Thyroid gland (tissue), 4 donors: Measurements from ENCODE around the gene NR3C2. TPM values are rescaled to one million over a fixed set of nuclear protein-coding genes. Genes with fewer than 3 reads are reported as not detected.
A peak's percentile ranks its signal among the peaks of the same experiment; 100 is the strongest.

Experiments used
- DNase-seq, 2 donors: peaks; one replicate each; pipeline ENCODE4 v3.0.0-alpha.2; 2019
- H3K27ac ChIP-seq, 3 donors: fragments of 200-600 bp; sonication (generic); 1 replicate in 2 of 3; 2 replicates in 1 of 3; pipeline ENCODE4 v1.5.1; 2016 to 2019; ENCODE audit warnings: mild to moderate bottlenecking in 1 of 3, moderate library complexity in 1 of 3
- H3K27me3 ChIP-seq: fragments of 200-600 bp; sonication (generic); one replicate; pipeline ENCODE4 v1.5.1; 2019
- H3K36me3 ChIP-seq, 2 donors: fragments of 200-600 bp; sonication (generic); one replicate each; pipeline ENCODE4 v1.5.1; 2016 to 2019
- H3K4me1 ChIP-seq, 2 donors: fragments of 200-600 bp; sonication (generic); one replicate each; pipeline ENCODE4 v1.5.1; 2017 to 2019
- H3K4me3 ChIP-seq, 3 donors: fragments of 200-600 bp; sonication (generic); replicated peaks in 1 of 3; 1 replicate in 2 of 3; 2 replicates in 1 of 3; pipeline ENCODE4 v1.5.1; 2016; ENCODE audit warnings: mild to moderate bottlenecking in 1 of 3
- H3K9me3 ChIP-seq: fragments of 200-600 bp; sonication (generic); one replicate; pipeline ENCODE4 v1.5.1; 2017
- CTCF ChIP-seq, 6 experiments: fragments of 200-600 bp in 3 of 6; fragments of 450-650 bp in 3 of 6; sonication (generic) in 3 of 6; IDR thresholded peaks; one replicate each; pipeline ENCODE4 v1.5.1; 2016 to 2019; ENCODE audit warnings: antibody characterized with exemption in 6 of 6, mild to moderate bottlenecking in 2 of 6, inconsistent platforms in 1 of 6, moderate library complexity in 1 of 6
- POLR2A ChIP-seq, 2 donors: fragments of 450-650 bp; IDR thresholded peaks; one replicate each; pipeline ENCODE4 v1.6.1; 2017; ENCODE audit warnings: antibody characterized with exemption in 2 of 2, mild to moderate bottlenecking in 2 of 2, moderate library complexity in 1 of 2
- whole genome bisulfite sequencing, 2 donors: methylation state at CpG; one replicate each; pipeline ENCODE4 v1.1.5; 2017; 5-methylcytosine and 5-hydroxymethylcytosine counted together
- intact Hi-C: fragments of 100-400 bp; cut with DNase I; formaldehyde crosslinking; loops from one replicate; pipeline ENCODE4 v1.15.1; 2023
- total RNA-seq, 4 donors: library from RNA; depleted of rRNA; stranded (reverse); fragments of >200 nt; gene quantifications; one replicate each; pipeline ENCODE4 v1.2.3, GENCODE V29; 2016

The NR3C2 gene
- total RNA-seq, 4 donors from 2014 or later = 51.6 to 161 (median 72.3) TPM

- H3K4me3 ChIP-seq = no peak overlapping the region
- intact Hi-C loops = no loop called here
- no peaks in the 10 kb centered on the region for H3K36me3 ChIP-seq
- H3K9me3 ChIP-seq = no peaks in the 10 kb centered on the region
- 32 to 51% methylated on average over 5 of the region's 5 CpGs for WGBS, 2 donors
- H3K27ac ChIP-seq = peak overlapping the region; percentile 54 to 77 (median 70)
- TF ChIP-seq CTCF (IDR thresholded peaks at IDR 0.05) (no peak), POLR2A (IDR thresholded peaks at IDR 0.05) (no peak)
- H3K27me3 ChIP-seq = no peaks in the 10 kb centered on the region
- peaks cover 12 to 18% of the 10 kb centered on the region in 2 donors for H3K4me1 ChIP-seq
- DNase-seq = peak; percentile 58 to 62
These were observed 36.9 kb downstream of the NR3C2 start for GRCh38 chr4:148405161-148405893.

- H3K27ac ChIP-seq = no peak overlapping the region
- no peaks in the 10 kb centered on the region for H3K36me3 ChIP-seq
- peaks cover 0 to 8% of the 10 kb centered on the region in 2 donors for H3K4me1 ChIP-seq
- no peaks in the 10 kb centered on the region for H3K27me3 ChIP-seq
- DNase-seq = no peak
- intact Hi-C loops = no loop called here
- TF ChIP-seq POLR2A (IDR thresholded peaks at IDR 0.05) (no peak), CTCF (IDR thresholded peaks at IDR 0.05) (no peak)
- H3K4me3 ChIP-seq = no peak overlapping the region
- no peaks in the 10 kb centered on the region for H3K9me3 ChIP-seq
These were observed 43.2 kb downstream of the NR3C2 start for GRCh38 chr4:148398988-148399387.

- Histone ChIP-seq H3K4me3 (no peak overlapping the region), H3K4me1 (no peaks in the 10 kb centered on the region), H3K27me3 (no peaks in the 10 kb centered on the region), H3K36me3 (no peaks in the 10 kb centered on the region), H3K9me3 (no peaks in the 10 kb centered on the region), H3K27ac (no peak overlapping the region)
- WGBS, 2 donors = 97% methylated on average over 2 of the region's 2 CpGs
- DNase-seq = no peak
- intact Hi-C loops = no loop called here
- TF ChIP-seq POLR2A (IDR thresholded peaks at IDR 0.05) (no peak), CTCF (IDR thresholded peaks at IDR 0.05) (no peak)
These were observed 44.4 kb downstream of the NR3C2 start for GRCh38 chr4:148397771-148398170.

GRCh38 chr4:148396986-148397673 lies 45.1 kb downstream of the NR3C2 start:
- no peak for DNase-seq
- intact Hi-C loops = no loop called here
- Histone ChIP-seq H3K36me3 (no peaks in the 10 kb centered on the region), H3K27me3 (no peaks in the 10 kb centered on the region), H3K9me3 (no peaks in the 10 kb centered on the region), H3K4me1 (no peaks in the 10 kb centered on the region), H3K27ac (no peak overlapping the region), H3K4me3 (no peak overlapping the region)
- TF ChIP-seq POLR2A (IDR thresholded peaks at IDR 0.05) = no peak
- TF ChIP-seq CTCF (IDR thresholded peaks at IDR 0.05) = no peak
- 82 to 85% methylated on average over 3 of the region's 3 CpGs for WGBS, 2 donors

GRCh38 chr4:148395771-148396170 lies 46.4 kb downstream of the NR3C2 start:
- intact Hi-C loops = no loop called here
- TF ChIP-seq POLR2A (IDR thresholded peaks at IDR 0.05) (no peak), CTCF (IDR thresholded peaks at IDR 0.05) (no peak)
- WGBS, 2 donors = 87 to 100% methylated on average over 1 of the region's 1 CpG

More at GRCh38 chr4:148395771-148396170, 46.4 kb downstream of the NR3C2 start:
- Histone ChIP-seq H3K4me3 (no peak overlapping the region), H3K27me3 (no peaks in the 10 kb centered on the region), H3K4me1 (no peaks in the 10 kb centered on the region), H3K36me3 (no peaks in the 10 kb centered on the region), H3K9me3 (no peaks in the 10 kb centered on the region), H3K27ac (no peak overlapping the region)
- no peak for DNase-seq
